IMR-90 (cell line): ENCODE data around the gene ARFGEF3. TPM values are rescaled to one million over a fixed set of nuclear protein-coding genes. Genes with fewer than 3 reads are reported as not detected.

ENCODE experiments used
- ATAC-seq: fragments of 200-7000 bp; cut with Tn5 transposase; 2 replicates; pipeline ENCODE4 v1.9.1; 2020; ENCODE audit warnings: low read depth, mild to moderate bottlenecking, moderate library complexity
- BruUV-seq: library from RNA; stranded (reverse); fragments of 400-500 nt; replicated peaks from 2 replicates; lab custom pipeline; 2021; lab: Mats Ljungman, UMichigan
- CTCF ChIA-PET: fragments of 300-600 bp; formaldehyde crosslinking; extraction: SDS; loops from one replicate; lab custom pipeline; 2021; ENCODE audit warnings: antibody characterized with exemption; lab: Yijun Ruan, JAX
- POLR2A ChIA-PET: fragments of 300-600 bp; sonication (Branson Sonifier 250); formaldehyde crosslinking; loops from one replicate; lab custom pipeline; 2022; ENCODE audit warnings: antibody characterized with exemption; ENCODE audit not compliant: unreplicated experiment; lab: Charles Lee
- DNase-seq: peaks from one replicate; pipeline ENCODE4 v3.0.0; 2013
- H2AFZ ChIP-seq: replicated peaks from 2 replicates; pipeline ENCODE3; 2013; ENCODE audit warnings: low read length, mild to moderate bottlenecking; ENCODE audit not compliant: poor library complexity
- H2AK5ac ChIP-seq: 2 replicates; pipeline ENCODE4 v1.6.1; 2013; ENCODE audit warnings: low read depth, low read length, inconsistent platforms
- H2AK9ac ChIP-seq: replicated peaks from 2 replicates; pipeline ENCODE3; 2013; ENCODE audit warnings: mild to moderate bottlenecking, low read depth, low read length, moderate library complexity; ENCODE audit not compliant: poor library complexity
- H2BK120ac ChIP-seq: 2 replicates; pipeline ENCODE4 v1.6.1; 2013; ENCODE audit warnings: low read depth, low read length, inconsistent platforms
- H2BK15ac ChIP-seq: 3 replicates; pipeline ENCODE4 v1.6.1; 2013; ENCODE audit warnings: low read depth, low read length, inconsistent platforms
- H2BK20ac ChIP-seq: 2 replicates; pipeline ENCODE4 v1.6.1; 2013; ENCODE audit warnings: low read depth, mild to moderate bottlenecking, inconsistent platforms, low read length, moderate library complexity
- H2BK5ac ChIP-seq: 2 replicates; pipeline ENCODE4 v1.6.1; 2013; ENCODE audit warnings: mild to moderate bottlenecking, low read depth, low read length, inconsistent platforms; ENCODE audit not compliant: poor library complexity, severe bottlenecking
- H3K14ac ChIP-seq: replicated peaks from 2 replicates; pipeline ENCODE4 v1.6.1; 2013; ENCODE audit warnings: low read depth, low read length, inconsistent platforms
- H3K18ac ChIP-seq: 2 replicates; pipeline ENCODE4 v1.6.1; 2013; ENCODE audit warnings: low read depth, low read length, control low read depth
- H3K23ac ChIP-seq: 2 replicates; pipeline ENCODE4 v1.6.1; 2013; ENCODE audit warnings: low read depth, low read length, inconsistent platforms
- H3K27ac ChIP-seq: 2 replicates; pipeline ENCODE4 v1.5.1; 2013; ENCODE audit warnings: mild to moderate bottlenecking, control low read depth, low read length; ENCODE audit not compliant: insufficient read depth
- H3K27me3 ChIP-seq: 2 replicates; pipeline ENCODE4 v1.6.1; 2013; ENCODE audit warnings: low read length; ENCODE audit not compliant: control insufficient read depth, insufficient read depth
- H3K36me3 ChIP-seq: 2 replicates; pipeline ENCODE4 v1.6.1; 2013; ENCODE audit warnings: low read length, mixed read lengths; ENCODE audit not compliant: control insufficient read depth, insufficient read depth
- H3K4ac ChIP-seq: 2 replicates; pipeline ENCODE4 v1.6.1; 2013; ENCODE audit warnings: low read depth, low read length, inconsistent platforms
- H3K4me1 ChIP-seq: 2 replicates; pipeline ENCODE4 v1.6.1; 2013; ENCODE audit warnings: low read length, mixed read lengths; ENCODE audit not compliant: control insufficient read depth, insufficient read depth
- H3K4me2 ChIP-seq: 2 replicates; pipeline ENCODE4 v1.6.1; 2013; ENCODE audit warnings: low read depth, mild to moderate bottlenecking, control low read depth, low read length, moderate library complexity
- H3K4me3 ChIP-seq: 2 replicates; pipeline ENCODE4 v1.5.1; 2013; ENCODE audit warnings: low read depth, mild to moderate bottlenecking, control low read depth, low read length, moderate library complexity; ENCODE audit not compliant: insufficient read depth
- H3K56ac ChIP-seq: 2 replicates; pipeline ENCODE4 v1.6.1; 2013; ENCODE audit warnings: low read length, inconsistent platforms; ENCODE audit not compliant: insufficient read depth; ENCODE audit errors: extremely low read depth
- H3K79me1 ChIP-seq, 2 experiments: 2 replicates each; pipeline ENCODE4 v1.6.1; 2013; ENCODE audit warnings: low read length in 2 of 2, inconsistent platforms in 1 of 2, low read depth in 1 of 2
- H3K9ac ChIP-seq: 2 replicates; pipeline ENCODE4 v1.6.1; 2013; ENCODE audit warnings: low read depth, low read length, control low read depth
- H3K9me1 ChIP-seq: 2 replicates; pipeline ENCODE4 v1.6.1; 2013; ENCODE audit warnings: low read length, inconsistent platforms; ENCODE audit not compliant: insufficient read depth
- H3K9me3 ChIP-seq: 2 replicates; pipeline ENCODE4 v1.6.1; 2013; ENCODE audit warnings: low read length; ENCODE audit not compliant: control insufficient read depth, insufficient read depth
- H4K20me1 ChIP-seq: 2 replicates; pipeline ENCODE4 v1.6.1; 2013; ENCODE audit warnings: low read length, inconsistent platforms; ENCODE audit not compliant: insufficient read depth
- H4K5ac ChIP-seq: 2 replicates; pipeline ENCODE4 v1.6.1; 2013; ENCODE audit warnings: mild to moderate bottlenecking, low read depth, low read length, control low read depth
- H4K8ac ChIP-seq, 2 experiments: 2 replicates each; pipeline ENCODE4 v1.6.1; 2013; ENCODE audit warnings: low read depth in 2 of 2, low read length in 2 of 2, control low read depth in 1 of 2, inconsistent platforms in 1 of 2
- H4K91ac ChIP-seq: 2 replicates; pipeline ENCODE4 v1.6.1; 2013; ENCODE audit warnings: low read depth, low read length, inconsistent platforms; ENCODE audit not compliant: insufficient read depth
- BHLHE40 ChIP-seq: fragments of 150-350 bp; IDR thresholded peaks from 2 replicates; pipeline ENCODE4 v1.6.1; 2016; ENCODE audit warnings: mild to moderate bottlenecking, low read depth, low read length
- WGBS, 2 experiments: methylation state at CpG; one replicate each; pipeline versions ENCODE4 v1.1.5 to v1.1.7; 2013; ENCODE audit warnings: missing lambda C conversion rate in 2 of 2; ENCODE audit not compliant: insufficient read length in 1 of 2; ENCODE audit errors: extremely low coverage in 2 of 2; 5-methylcytosine and 5-hydroxymethylcytosine counted together
- dilution Hi-C: fragments of 300-500 bp; cut with HindIII; formaldehyde crosslinking; loops from one replicate; pipeline ENCODE4 v1.14.3; 2018; ENCODE audit warnings: low sequenced_read_pairs; ENCODE audit not compliant: unreplicated experiment
- in situ Hi-C: fragments of 300-500 bp; cut with MboI; formaldehyde crosslinking; loops from 3 replicates; pipeline ENCODE4 v1.14.3; 2019; ENCODE audit warnings: low sequenced_read_pairs, inconsistent platforms, mixed read lengths
- intact Hi-C: fragments of 100-400 bp; cut with micrococcal nuclease; formaldehyde crosslinking; loops from 2 replicates; pipeline ENCODE4 v1.10.0; 2022
- polyA plus RNA-seq, 3 experiments: library from polyadenylated mRNA; depleted of rRNA; stranded (reverse); fragments of >200 nt; gene quantifications; 2 replicates each; pipeline ENCODE4 v1.2.3, GENCODE V29; 2012; ENCODE audit warnings: low replicate concordance in 1 of 3
- total RNA-seq: library from RNA; depleted of rRNA; stranded (reverse); fragments of >200 nt; gene quantifications from 2 replicates; pipeline ENCODE4 v1.2.3, GENCODE V29; 2012

ARFGEF3 gene
- total and polyA plus RNA-seq, 2 of the 4 experiments (the other 2 are of a cell fraction), result under 0.01 to 0.02 TPM

- no peak overlapping the region for H3K56ac ChIP-seq
- H4K20me1 ChIP-seq, result no peaks in the 10 kb centered on the region
- H2AK9ac ChIP-seq, result peak overlapping the region; percentile 39
- no peak overlapping the region for H3K14ac ChIP-seq
- no peaks in the 10 kb centered on the region for H3K36me3 ChIP-seq
- intact Hi-C loops (no loop called here), dilution Hi-C loops (no loop called here), in situ Hi-C loops (no loop called here)
- H3K4ac ChIP-seq, result no peak overlapping the region
- H2AFZ ChIP-seq, result no peak overlapping the region
- no TSS peak for BruUV-seq
- H3K27ac ChIP-seq, result no peak overlapping the region
- H3K4me3 ChIP-seq, result no peak overlapping the region
- TF ChIP-seq BHLHE40, result no peak
- H3K9ac ChIP-seq, result no peak overlapping the region
- ATAC-seq (no peak), DNase-seq (no peak)
- 71 to 100% methylated on average over 1 of the region's 3 CpGs for WGBS, 2 experiments
- ChIA-PET CTCF (interaction anchor here (0.7 kb wide), 1 partner anchor 143 kb away, joined by 4 read pairs; no protein-coding TSS in a partner anchor), POLR2A (no interaction called here)
- H3K23ac ChIP-seq, result no peak overlapping the region
- no peak overlapping the region for H2BK5ac ChIP-seq
- no peak overlapping the region for H2BK120ac ChIP-seq
- H2BK15ac ChIP-seq, result no peak overlapping the region
- H3K27me3 ChIP-seq, result peaks cover 17% of the 10 kb centered on the region
- no peak overlapping the region for H3K4me2 ChIP-seq
- H4K91ac ChIP-seq, result no peak overlapping the region
- no peak overlapping the region for H3K18ac ChIP-seq
- H2AK5ac ChIP-seq, result no peak overlapping the region
- H3K4me1 ChIP-seq, result no peaks in the 10 kb centered on the region
- H4K8ac ChIP-seq, result no peak overlapping the region
- H2BK20ac ChIP-seq, result no peak overlapping the region
- H3K79me1 ChIP-seq, result no peaks in the 10 kb centered on the region
- no peaks in the 10 kb centered on the region for H3K9me1 ChIP-seq
- H4K5ac ChIP-seq, result no peak overlapping the region
- no peaks in the 10 kb centered on the region for H3K9me3 ChIP-seq
Measured at GRCh38 chr6:138219398-138219797, 57.7 kb downstream of the ARFGEF3 start.
